Measurements from ENCODE around the gene APLP1. TPM values are rescaled to one million over a fixed set of nuclear protein-coding genes. Genes with fewer than 3 reads are reported as not detected.

Gene APLP1
- 140 and 143 TPM in 2 replicates for total RNA-seq
- long read RNA-seq, partial matches to known transcripts: 1 of 1 reads
- long read RNA-seq, other reads (novel, unspliced or antisense): 0 of 1 reads

GRCh38 chr19:35868172-35868822, at the start of gene APLP1:
Gene APLP1, plus strand, starts transcription at chr19:35868574. Its CDS starts 63 bp downstream, at chr19:35868637.
- Mint-ChIP-seq H3K36me3 (ENCODE audit: low read depth) (no peaks in the 10 kb centered on the region), H3K27ac (ENCODE audit: unreplicated experiment) (peak within 1 kb of the TSS; percentile 94), H3K9me3 (no peaks in the 10 kb centered on the region), H3K4me1 (peaks cover 23% of the 10 kb centered on the region), H3K27me3 (ENCODE audit: low read depth) (no peaks in the 10 kb centered on the region), H3K4me3 (peak within 1 kb of the TSS; percentile 90)
- TF ChIP-seq, protein P1, sequence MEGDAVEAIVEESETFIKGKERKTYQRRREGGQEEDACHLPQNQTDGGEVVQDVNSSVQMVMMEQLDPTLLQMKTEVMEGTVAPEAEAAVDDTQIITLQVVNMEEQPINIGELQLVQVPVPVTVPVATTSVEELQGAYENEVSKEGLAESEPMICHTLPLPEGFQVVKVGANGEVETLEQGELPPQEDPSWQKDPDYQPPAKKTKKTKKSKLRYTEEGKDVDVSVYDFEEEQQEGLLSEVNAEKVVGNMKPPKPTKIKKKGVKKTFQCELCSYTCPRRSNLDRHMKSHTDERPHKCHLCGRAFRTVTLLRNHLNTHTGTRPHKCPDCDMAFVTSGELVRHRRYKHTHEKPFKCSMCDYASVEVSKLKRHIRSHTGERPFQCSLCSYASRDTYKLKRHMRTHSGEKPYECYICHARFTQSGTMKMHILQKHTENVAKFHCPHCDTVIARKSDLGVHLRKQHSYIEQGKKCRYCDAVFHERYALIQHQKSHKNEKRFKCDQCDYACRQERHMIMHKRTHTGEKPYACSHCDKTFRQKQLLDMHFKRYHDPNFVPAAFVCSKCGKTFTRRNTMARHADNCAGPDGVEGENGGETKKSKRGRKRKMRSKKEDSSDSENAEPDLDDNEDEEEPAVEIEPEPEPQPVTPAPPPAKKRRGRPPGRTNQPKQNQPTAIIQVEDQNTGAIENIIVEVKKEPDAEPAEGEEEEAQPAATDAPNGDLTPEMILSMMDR (conservative IDR thresholded peaks at IDR 0.05): no peak
- peak; percentile 66 for DNase-seq (ENCODE audit: low read depth, low spot score)

DNA sequence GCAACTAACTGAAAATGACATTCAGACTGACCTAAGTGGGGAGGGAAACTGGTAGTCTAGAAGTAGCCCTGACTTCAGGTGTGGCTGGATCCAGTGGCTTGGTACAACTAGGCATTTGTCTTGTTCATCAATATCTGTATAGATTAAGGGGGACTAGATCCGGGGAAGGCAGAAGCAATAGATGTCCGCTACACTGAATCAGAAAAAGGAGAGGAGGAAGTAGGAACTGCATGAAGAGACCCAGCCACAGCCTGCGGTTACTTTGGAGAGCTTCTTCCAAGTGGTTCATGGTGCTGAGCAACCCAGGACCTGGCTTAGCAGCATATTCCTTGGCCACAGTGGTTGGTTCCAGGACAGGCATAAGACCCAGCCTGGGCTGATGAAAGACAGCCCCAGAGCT, 45.8 kb upstream of the APLP1 start:
- Mint-ChIP-seq H3K27me3 (ENCODE audit: low read depth) (peaks cover 62% of the 10 kb centered on the region), H3K4me3 (no peak overlapping the region), H3K36me3 (ENCODE audit: low read depth) (no peaks in the 10 kb centered on the region), H3K4me1 (peaks cover 5% of the 10 kb centered on the region), H3K27ac (ENCODE audit: unreplicated experiment) (no peak overlapping the region), H3K9me3 (no peaks in the 10 kb centered on the region)
- TF ChIP-seq, protein P1 (conservative IDR thresholded peaks at IDR 0.05): no peak
- DNase-seq (ENCODE audit: low read depth, low spot score): no peak

DNA sequence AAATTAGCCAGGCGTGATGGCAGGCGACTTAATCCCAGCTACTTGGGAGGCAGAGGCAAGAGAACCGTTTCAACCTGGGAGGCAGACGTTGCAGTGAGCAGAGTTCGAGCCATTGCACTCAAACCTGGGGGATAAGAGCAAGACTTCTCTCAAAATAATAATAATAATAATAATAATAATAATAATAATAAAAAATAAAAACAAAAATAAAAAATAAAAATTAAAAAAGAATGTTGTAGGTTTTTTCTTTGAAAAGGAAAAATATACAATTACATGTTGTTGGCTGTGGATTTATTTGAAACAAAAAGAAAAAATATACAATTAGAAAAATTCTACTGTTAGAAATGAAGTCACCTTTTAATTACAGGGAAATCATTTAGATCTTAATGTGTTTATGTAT, 44.2 kb upstream of the APLP1 start:
- Mint-ChIP-seq H3K4me3 (no peak overlapping the region), H3K9me3 (no peaks in the 10 kb centered on the region), H3K27ac (ENCODE audit: unreplicated experiment) (no peak overlapping the region), H3K4me1 (peaks cover 5% of the 10 kb centered on the region), H3K27me3 (ENCODE audit: low read depth) (peaks cover 61% of the 10 kb centered on the region), H3K36me3 (ENCODE audit: low read depth) (no peaks in the 10 kb centered on the region)
- DNase-seq (ENCODE audit: low read depth, low spot score): no peak
- TF ChIP-seq, protein P1 (conservative IDR thresholded peaks at IDR 0.05): no peak

DNA sequence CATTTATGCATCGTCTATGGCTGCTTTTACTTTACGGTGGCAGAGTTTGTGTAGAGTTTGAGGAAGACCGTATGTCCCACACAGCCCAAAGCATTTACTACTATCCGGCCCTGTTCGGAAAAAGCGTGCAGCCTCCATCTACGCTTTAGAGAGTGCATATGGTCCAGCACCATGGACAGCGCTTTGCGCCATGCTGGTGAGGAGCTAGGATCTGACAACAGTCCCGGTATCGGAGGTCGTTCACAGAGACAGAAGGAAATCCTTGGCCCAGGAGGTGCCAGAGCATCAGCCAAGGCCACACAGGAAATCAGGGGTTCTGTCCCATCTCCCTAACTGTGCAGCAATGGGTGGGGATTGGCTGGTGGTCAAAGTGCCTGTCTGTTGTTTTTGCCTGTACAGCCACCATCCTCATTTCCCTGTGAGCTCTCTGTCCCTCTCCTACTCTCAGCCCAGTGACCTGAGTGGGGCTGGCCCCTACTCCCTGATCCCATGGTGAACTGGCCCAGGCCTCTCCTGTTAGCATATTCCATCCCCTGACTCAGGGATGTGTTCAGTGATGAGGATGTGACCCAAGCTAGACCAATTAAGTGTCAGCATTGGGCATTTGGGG, 39.6 kb upstream of the APLP1 start:
- TF ChIP-seq, protein P1 (conservative IDR thresholded peaks at IDR 0.05): no peak
- no peaks in the 10 kb centered on the region for H3K36me3 Mint-ChIP-seq (ENCODE audit: low read depth)
- peaks cover 77% of the 10 kb centered on the region for H3K27me3 Mint-ChIP-seq (ENCODE audit: low read depth)
- no peak overlapping the region for H3K27ac Mint-ChIP-seq (ENCODE audit: unreplicated experiment)
- peak; percentile 80 for DNase-seq (ENCODE audit: low read depth, low spot score)
- no peaks in the 10 kb centered on the region for H3K4me1 Mint-ChIP-seq
- no peak overlapping the region for H3K4me3 Mint-ChIP-seq
- no peaks in the 10 kb centered on the region for H3K9me3 Mint-ChIP-seq

- TF ChIP-seq, protein P1 (conservative IDR thresholded peaks at IDR 0.05): no peak
- H3K9me3 Mint-ChIP-seq: no peaks in the 10 kb centered on the region
- H3K4me1 Mint-ChIP-seq: no peaks in the 10 kb centered on the region
- peaks cover 78% of the 10 kb centered on the region for H3K27me3 Mint-ChIP-seq (ENCODE audit: low read depth)
- H3K4me3 Mint-ChIP-seq: no peak overlapping the region
- no peak for DNase-seq (ENCODE audit: low read depth, low spot score)
- no peak overlapping the region for H3K27ac Mint-ChIP-seq (ENCODE audit: unreplicated experiment)
- H3K36me3 Mint-ChIP-seq (ENCODE audit: low read depth): no peaks in the 10 kb centered on the region
These were observed 37.4 kb upstream of the APLP1 start for GRCh38 chr19:35830986-35831385.
